Transverse colon (tissue), 3 donors: Measurements from ENCODE around the gene RRAGD.

ENCODE experiments used
- EP300 ChIP-seq: sonication (generic); formaldehyde crosslinking; IDR thresholded peaks from one replicate; pipeline ENCODE4 v1.6.1; 2017; ENCODE audit warnings: antibody characterized with exemption, low read depth
- POLR2A ChIP-seq: fragments of 450-650 bp; IDR thresholded peaks from one replicate; pipeline ENCODE4 v1.6.1; 2016; ENCODE audit warnings: antibody characterized with exemption, mild to moderate bottlenecking, moderate library complexity
- TF ChIP-seq, protein P1 (sequence below), 5 experiments: fragments of 200-600 bp in 3 of 5; fragments of 450-650 bp in 2 of 5; sonication (generic) in 3 of 5; IDR thresholded peaks; 1 replicate in 2 of 5; 2 replicates in 3 of 5; pipeline ENCODE4 v1.5.1; 2016 to 2017; ENCODE audit warnings: antibody characterized with exemption in 5 of 5, inconsistent platforms in 3 of 5, mild to moderate bottlenecking in 2 of 5, moderate library complexity in 1 of 5

DNA sequence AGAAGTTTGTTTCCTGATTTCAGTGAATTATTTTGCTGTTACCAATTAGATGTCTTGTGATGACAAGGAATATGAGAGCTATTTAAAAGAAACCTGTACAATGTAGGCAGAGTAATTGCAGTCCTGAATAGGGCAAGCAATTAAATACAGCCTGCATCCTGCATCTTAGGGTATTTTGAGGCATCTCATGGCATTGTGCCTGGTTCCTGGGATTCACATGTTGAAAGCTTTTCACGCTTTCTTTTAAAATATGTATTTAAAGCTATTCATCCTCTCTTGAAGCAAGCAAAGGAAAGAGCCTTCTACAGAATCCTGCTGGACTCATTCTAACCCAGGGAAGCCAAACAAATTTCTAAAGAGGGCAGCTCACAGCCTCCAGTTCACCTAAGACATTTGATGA, 4.7 kb upstream of the RRAGD start:
- TF ChIP-seq, protein P1, sequence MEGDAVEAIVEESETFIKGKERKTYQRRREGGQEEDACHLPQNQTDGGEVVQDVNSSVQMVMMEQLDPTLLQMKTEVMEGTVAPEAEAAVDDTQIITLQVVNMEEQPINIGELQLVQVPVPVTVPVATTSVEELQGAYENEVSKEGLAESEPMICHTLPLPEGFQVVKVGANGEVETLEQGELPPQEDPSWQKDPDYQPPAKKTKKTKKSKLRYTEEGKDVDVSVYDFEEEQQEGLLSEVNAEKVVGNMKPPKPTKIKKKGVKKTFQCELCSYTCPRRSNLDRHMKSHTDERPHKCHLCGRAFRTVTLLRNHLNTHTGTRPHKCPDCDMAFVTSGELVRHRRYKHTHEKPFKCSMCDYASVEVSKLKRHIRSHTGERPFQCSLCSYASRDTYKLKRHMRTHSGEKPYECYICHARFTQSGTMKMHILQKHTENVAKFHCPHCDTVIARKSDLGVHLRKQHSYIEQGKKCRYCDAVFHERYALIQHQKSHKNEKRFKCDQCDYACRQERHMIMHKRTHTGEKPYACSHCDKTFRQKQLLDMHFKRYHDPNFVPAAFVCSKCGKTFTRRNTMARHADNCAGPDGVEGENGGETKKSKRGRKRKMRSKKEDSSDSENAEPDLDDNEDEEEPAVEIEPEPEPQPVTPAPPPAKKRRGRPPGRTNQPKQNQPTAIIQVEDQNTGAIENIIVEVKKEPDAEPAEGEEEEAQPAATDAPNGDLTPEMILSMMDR (IDR thresholded peaks at IDR 0.05): no peak
- TF ChIP-seq POLR2A (no peak), EP300 (no peak)
